Measurements from ENCODE around the gene ZBTB37.

GRCh38 chr1:173862769-173863223 lies 5.4 kb upstream of the ZBTB37 start:
- TF ChIP-seq, protein P1, sequence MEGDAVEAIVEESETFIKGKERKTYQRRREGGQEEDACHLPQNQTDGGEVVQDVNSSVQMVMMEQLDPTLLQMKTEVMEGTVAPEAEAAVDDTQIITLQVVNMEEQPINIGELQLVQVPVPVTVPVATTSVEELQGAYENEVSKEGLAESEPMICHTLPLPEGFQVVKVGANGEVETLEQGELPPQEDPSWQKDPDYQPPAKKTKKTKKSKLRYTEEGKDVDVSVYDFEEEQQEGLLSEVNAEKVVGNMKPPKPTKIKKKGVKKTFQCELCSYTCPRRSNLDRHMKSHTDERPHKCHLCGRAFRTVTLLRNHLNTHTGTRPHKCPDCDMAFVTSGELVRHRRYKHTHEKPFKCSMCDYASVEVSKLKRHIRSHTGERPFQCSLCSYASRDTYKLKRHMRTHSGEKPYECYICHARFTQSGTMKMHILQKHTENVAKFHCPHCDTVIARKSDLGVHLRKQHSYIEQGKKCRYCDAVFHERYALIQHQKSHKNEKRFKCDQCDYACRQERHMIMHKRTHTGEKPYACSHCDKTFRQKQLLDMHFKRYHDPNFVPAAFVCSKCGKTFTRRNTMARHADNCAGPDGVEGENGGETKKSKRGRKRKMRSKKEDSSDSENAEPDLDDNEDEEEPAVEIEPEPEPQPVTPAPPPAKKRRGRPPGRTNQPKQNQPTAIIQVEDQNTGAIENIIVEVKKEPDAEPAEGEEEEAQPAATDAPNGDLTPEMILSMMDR (IDR thresholded peaks at IDR 0.05) = no peak
- TF ChIP-seq POLR2A (IDR thresholded peaks at IDR 0.05) (no peak), POLR2AphosphoS5 (IDR thresholded peaks at IDR 0.05) (no peak), EP300 (IDR thresholded peaks at IDR 0.05) (no peak)

All from upper lobe of left lung (tissue), 4 donors.